ENCODE data around the gene PPDPF. TPM values are rescaled to one million over a fixed set of nuclear protein-coding genes. Genes with fewer than 3 reads are reported as not detected.

Gene PPDPF
- total RNA-seq, 4 donors from 2014 or later = 35.8 to 200 (median 88.6) TPM

DNA sequence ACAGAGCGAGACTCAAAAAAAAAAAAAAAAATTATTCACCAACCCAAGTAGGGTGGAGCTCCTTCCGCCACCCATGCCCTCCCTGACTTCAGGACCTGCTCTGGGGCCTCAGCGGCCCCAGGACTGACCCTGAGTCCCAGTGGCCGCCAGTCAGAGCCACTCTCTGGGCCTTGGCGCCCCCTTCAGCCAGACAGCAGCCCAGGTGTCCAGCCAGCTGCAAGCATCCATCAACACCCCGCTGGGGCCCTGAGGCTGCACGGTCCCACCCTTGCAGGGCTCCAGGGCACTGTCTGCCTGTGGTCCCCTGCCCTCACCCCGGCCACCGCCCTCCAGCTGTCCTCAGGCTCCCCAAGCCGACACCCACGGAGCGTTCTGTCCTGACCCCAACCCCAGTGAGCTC lies 36.7 kb upstream of the PPDPF start:
- H3K36me3 ChIP-seq = no peaks in the 10 kb centered on the region
- no peak for TF ChIP-seq POLR2A (IDR thresholded peaks at IDR 0.05)
- TF ChIP-seq, protein P1, sequence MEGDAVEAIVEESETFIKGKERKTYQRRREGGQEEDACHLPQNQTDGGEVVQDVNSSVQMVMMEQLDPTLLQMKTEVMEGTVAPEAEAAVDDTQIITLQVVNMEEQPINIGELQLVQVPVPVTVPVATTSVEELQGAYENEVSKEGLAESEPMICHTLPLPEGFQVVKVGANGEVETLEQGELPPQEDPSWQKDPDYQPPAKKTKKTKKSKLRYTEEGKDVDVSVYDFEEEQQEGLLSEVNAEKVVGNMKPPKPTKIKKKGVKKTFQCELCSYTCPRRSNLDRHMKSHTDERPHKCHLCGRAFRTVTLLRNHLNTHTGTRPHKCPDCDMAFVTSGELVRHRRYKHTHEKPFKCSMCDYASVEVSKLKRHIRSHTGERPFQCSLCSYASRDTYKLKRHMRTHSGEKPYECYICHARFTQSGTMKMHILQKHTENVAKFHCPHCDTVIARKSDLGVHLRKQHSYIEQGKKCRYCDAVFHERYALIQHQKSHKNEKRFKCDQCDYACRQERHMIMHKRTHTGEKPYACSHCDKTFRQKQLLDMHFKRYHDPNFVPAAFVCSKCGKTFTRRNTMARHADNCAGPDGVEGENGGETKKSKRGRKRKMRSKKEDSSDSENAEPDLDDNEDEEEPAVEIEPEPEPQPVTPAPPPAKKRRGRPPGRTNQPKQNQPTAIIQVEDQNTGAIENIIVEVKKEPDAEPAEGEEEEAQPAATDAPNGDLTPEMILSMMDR (IDR thresholded peaks at IDR 0.05) = no peak
- H3K4me3 ChIP-seq = no peak overlapping the region
- intact Hi-C loops (cut with DNase I; ENCODE audit: low total_unique reads) = no loop called here
- no peak for DNase-seq
- no peaks in the 10 kb centered on the region for H3K9me3 ChIP-seq
- H3K4me1 ChIP-seq = peaks cover 0 to 3% of the 10 kb centered on the region in 2 donors
- H3K27me3 ChIP-seq = peaks cover 0 to 16% of the 10 kb centered on the region in 2 donors
- H3K27ac ChIP-seq = no peak overlapping the region

DNA sequence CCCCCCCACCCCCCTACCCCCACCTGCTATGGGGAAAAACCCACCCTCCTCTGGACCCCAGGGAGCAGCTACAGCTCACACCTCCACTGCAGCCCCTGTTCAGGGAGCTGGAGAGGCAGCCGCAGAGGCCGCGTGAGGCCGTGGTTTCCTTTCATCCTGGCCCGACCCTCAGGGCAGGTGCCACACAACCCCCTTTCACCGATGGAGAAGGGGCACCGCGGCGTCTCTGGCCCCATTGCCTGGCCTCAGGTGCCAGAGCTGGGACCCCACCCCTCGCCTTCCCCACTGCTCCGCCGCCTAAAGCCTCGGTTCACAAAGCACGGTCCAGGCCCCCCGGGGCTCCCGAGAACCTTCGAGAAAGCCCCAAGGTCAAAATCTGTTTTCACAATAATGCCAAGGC lies 36.3 kb upstream of the PPDPF start:
- Histone ChIP-seq H3K36me3 (no peaks in the 10 kb centered on the region), H3K4me1 (peaks cover 0 to 3% of the 10 kb centered on the region in 2 donors), H3K9me3 (no peaks in the 10 kb centered on the region), H3K27me3 (peaks cover 0 to 15% of the 10 kb centered on the region in 2 donors), H3K27ac (no peak overlapping the region), H3K4me3 (no peak overlapping the region)
- TF ChIP-seq, protein P1 (IDR thresholded peaks at IDR 0.05) = no peak
- no peak for TF ChIP-seq POLR2A (IDR thresholded peaks at IDR 0.05)
- intact Hi-C loops (cut with DNase I; ENCODE audit: low total_unique reads) = no loop called here
- DNase-seq = no peak

GRCh38 chr20:63484651-63485403 lies 35.7 kb upstream of the PPDPF start:
- DNase-seq = no peak
- no peak overlapping the region for H3K4me3 ChIP-seq
- TF ChIP-seq, protein P1 (IDR thresholded peaks at IDR 0.05) = no peak
- no peak for TF ChIP-seq POLR2A (IDR thresholded peaks at IDR 0.05)
- no peaks in the 10 kb centered on the region for H3K36me3 ChIP-seq
- intact Hi-C loops (cut with DNase I; ENCODE audit: low total_unique reads) = no loop called here
- H3K27me3 ChIP-seq = peaks cover 0 to 15% of the 10 kb centered on the region in 2 donors
- H3K4me1 ChIP-seq = peaks cover 0 to 3% of the 10 kb centered on the region in 2 donors
- no peaks in the 10 kb centered on the region for H3K9me3 ChIP-seq
- no peak overlapping the region for H3K27ac ChIP-seq

GRCh38 chr20:63486300-63486855 lies 34.2 kb upstream of the PPDPF start:
- H3K36me3 ChIP-seq = no peaks in the 10 kb centered on the region
- no peak for DNase-seq
- H3K9me3 ChIP-seq = no peaks in the 10 kb centered on the region
- intact Hi-C loops (cut with DNase I; ENCODE audit: low total_unique reads) = no loop called here
- H3K4me1 ChIP-seq = peaks cover 0 to 3% of the 10 kb centered on the region in 2 donors
- peaks cover 0 to 14% of the 10 kb centered on the region in 2 donors for H3K27me3 ChIP-seq
- TF ChIP-seq POLR2A (IDR thresholded peaks at IDR 0.05) = no peak
- TF ChIP-seq, protein P1 (IDR thresholded peaks at IDR 0.05) = no peak
- no peak overlapping the region for H3K4me3 ChIP-seq
- no peak overlapping the region for H3K27ac ChIP-seq

DNA sequence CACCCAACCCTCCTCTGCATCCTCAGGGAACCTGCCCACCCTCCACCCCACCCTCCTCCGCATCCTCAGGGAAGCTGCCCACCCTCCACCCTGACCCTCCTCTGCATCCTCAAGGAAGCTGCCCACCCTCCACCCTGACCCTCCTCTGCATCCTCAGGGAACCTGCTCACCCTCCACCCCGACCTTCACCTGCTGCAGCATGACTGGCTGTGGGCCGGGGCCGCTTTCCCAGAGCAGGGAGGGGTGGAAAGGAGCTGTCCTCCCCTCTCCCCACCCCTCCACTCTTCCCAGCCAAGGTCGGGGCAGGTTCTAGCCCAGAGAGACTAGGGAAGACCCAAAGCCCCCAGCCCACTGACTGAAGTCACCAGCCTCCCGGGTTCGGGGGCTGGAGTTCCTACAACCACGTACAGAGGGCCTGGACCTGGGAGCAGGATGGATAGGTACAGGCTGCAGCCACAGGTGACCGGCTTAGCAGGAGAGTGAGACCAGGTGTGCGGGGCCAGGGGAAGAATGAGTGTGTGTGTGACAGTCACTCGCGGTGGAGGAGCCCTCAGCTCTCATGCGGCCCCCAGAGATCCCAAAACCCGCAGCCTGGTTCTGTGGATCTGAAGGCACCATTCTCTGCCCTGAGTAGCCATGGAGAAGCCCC lies 33.3 kb upstream of the PPDPF start:
- intact Hi-C loops (cut with DNase I; ENCODE audit: low total_unique reads) = no loop called here
- H3K9me3 ChIP-seq = no peaks in the 10 kb centered on the region
- no peak overlapping the region for H3K27ac ChIP-seq
- H3K4me3 ChIP-seq = no peak overlapping the region
- no peak for DNase-seq
- no peaks in the 10 kb centered on the region for H3K36me3 ChIP-seq
- H3K4me1 ChIP-seq = peaks cover 0 to 3% of the 10 kb centered on the region in 2 donors
- peaks cover 0 to 14% of the 10 kb centered on the region in 2 donors for H3K27me3 ChIP-seq
- TF ChIP-seq, protein P1 (IDR thresholded peaks at IDR 0.05) = no peak
- TF ChIP-seq POLR2A (IDR thresholded peaks at IDR 0.05) = no peak

Measured in uterus (tissue), 4 donors.